ENCODE results near the gene ZSCAN21.

The ZSCAN21 gene

GRCh38 chr7:100079024-100079560 is 29.5 kb downstream of the ZSCAN21 start:
- H3K4me3 ChIP-seq (ENCODE audit: low read depth, low read length) = no peak overlapping the region
- no peak for DNase-seq (ENCODE audit: low read depth)
- TF ChIP-seq, protein P1, sequence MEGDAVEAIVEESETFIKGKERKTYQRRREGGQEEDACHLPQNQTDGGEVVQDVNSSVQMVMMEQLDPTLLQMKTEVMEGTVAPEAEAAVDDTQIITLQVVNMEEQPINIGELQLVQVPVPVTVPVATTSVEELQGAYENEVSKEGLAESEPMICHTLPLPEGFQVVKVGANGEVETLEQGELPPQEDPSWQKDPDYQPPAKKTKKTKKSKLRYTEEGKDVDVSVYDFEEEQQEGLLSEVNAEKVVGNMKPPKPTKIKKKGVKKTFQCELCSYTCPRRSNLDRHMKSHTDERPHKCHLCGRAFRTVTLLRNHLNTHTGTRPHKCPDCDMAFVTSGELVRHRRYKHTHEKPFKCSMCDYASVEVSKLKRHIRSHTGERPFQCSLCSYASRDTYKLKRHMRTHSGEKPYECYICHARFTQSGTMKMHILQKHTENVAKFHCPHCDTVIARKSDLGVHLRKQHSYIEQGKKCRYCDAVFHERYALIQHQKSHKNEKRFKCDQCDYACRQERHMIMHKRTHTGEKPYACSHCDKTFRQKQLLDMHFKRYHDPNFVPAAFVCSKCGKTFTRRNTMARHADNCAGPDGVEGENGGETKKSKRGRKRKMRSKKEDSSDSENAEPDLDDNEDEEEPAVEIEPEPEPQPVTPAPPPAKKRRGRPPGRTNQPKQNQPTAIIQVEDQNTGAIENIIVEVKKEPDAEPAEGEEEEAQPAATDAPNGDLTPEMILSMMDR (IDR thresholded peaks at IDR 0.05; ENCODE audit: low read depth, low read length, missing control alignments) = no peak
- in situ Hi-C loops (cut with HindIII; ENCODE audit: low sequenced_read_pairs) = no loop called here

DNA sequence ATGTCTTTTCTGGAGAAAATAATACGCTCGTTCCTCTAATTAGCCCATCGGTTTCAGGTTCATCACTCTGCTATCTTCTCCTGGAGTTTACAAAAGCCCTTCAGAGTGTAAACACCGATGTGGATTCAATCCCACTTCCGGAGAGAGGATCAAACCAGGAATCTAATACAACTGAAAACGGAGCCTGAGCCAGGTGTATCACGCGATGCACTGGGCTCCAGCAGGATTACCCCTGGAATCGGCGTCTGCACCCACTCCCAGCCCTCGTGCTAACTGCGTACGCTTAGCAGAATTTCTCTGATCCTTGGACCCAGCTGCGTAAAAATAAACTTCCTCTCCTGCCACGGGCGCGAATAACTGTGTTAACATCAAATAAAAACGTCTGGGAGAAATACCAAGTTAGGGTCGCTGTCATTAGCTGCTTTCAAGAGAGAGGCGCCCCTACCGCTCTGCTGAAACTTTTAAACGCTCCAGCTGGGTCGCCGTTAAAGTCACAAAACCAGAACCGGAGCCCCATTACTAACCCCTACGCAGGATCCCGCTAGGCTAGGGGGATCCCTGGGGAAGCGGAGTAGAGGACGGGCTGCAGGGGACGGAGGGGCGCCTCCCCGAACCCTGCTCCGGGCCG is 31.4 kb downstream of the ZSCAN21 start:
- no peak for DNase-seq (ENCODE audit: low read depth)
- in situ Hi-C loops (cut with HindIII; ENCODE audit: low sequenced_read_pairs) = no loop called here
- TF ChIP-seq, protein P1 (IDR thresholded peaks at IDR 0.05; ENCODE audit: low read depth, low read length, missing control alignments) = no peak
- peak overlapping the region; percentile 78 for H3K4me3 ChIP-seq (ENCODE audit: low read depth, low read length)

GRCh38 chr7:100081535-100082102 is 32.0 kb downstream of the ZSCAN21 start, which contains the start of gene ZNF3:
Gene ZNF3, minus strand, starts transcription at chr7:100081723. Its CDS starts 4,366 bp downstream, at chr7:100077357.
- in situ Hi-C loops (cut with HindIII; ENCODE audit: low sequenced_read_pairs) = no loop called here
- peak; percentile 99 for DNase-seq (ENCODE audit: low read depth)
- TF ChIP-seq, protein P1 (IDR thresholded peaks at IDR 0.05; ENCODE audit: low read depth, low read length, missing control alignments) = peak; percentile 80
- peak within 1 kb of the TSS; percentile 78 for H3K4me3 ChIP-seq (ENCODE audit: low read depth, low read length)

GRCh38 chr7:100082978-100083377 is 33.4 kb downstream of the ZSCAN21 start:
- DNase-seq (ENCODE audit: low read depth) = no peak
- TF ChIP-seq, protein P1 (IDR thresholded peaks at IDR 0.05; ENCODE audit: low read depth, low read length, missing control alignments) = no peak
- in situ Hi-C loops (cut with HindIII; ENCODE audit: low sequenced_read_pairs) = no loop called here
- no peak overlapping the region for H3K4me3 ChIP-seq (ENCODE audit: low read depth, low read length)

GRCh38 chr7:100085515-100085914 is 35.9 kb downstream of the ZSCAN21 start:
- in situ Hi-C loops (cut with HindIII; ENCODE audit: low sequenced_read_pairs) = no loop called here

DNA sequence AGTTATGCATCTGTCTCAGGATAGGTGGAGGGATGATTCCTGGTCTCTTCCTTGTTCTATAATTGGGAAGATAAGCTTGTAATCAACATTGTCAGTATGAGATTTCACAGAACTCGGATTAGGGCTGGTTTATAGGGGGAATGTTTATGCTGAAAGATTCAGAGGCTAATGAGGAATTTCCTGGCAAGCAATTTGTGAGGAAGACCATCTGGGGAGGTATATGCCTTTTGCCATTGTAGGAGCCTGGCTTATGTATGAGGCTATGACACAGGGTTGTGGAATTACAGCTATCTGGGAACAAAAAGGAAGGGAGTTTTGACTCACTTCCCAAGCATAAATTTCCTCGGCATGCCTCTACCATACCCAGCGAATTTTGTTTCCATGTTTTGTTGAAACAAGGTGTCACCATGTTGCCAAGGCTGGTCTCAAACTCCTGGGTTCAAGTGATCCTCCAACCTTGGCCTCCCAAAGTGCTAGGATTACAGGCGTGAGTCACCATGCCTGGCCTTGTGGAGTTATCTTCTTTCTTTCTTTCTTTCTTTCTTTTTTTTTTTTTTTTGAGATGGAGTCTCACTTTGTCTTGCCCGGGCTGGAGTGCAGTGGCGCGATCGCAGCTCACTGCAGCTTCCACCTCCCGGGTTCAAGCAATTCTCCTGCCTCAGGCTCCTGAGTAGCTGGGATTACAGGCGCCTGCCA is 37.6 kb downstream of the ZSCAN21 start:
- in situ Hi-C loops (cut with HindIII; ENCODE audit: low sequenced_read_pairs) = no loop called here
- TF ChIP-seq, protein P1 (IDR thresholded peaks at IDR 0.05; ENCODE audit: low read depth, low read length, missing control alignments) = no peak
- no peak overlapping the region for H3K4me3 ChIP-seq (ENCODE audit: low read depth, low read length)
- peak; percentile 88 for DNase-seq (ENCODE audit: low read depth)

More at GRCh38 chr7:100085515-100085914, 35.9 kb downstream of the ZSCAN21 start:
- H3K4me3 ChIP-seq (ENCODE audit: low read depth, low read length) = no peak overlapping the region
- no peak for DNase-seq (ENCODE audit: low read depth)
- TF ChIP-seq, protein P1 (IDR thresholded peaks at IDR 0.05; ENCODE audit: low read depth, low read length, missing control alignments) = no peak
